ENCODE results near the gene RNASE9.

- TF ChIP-seq, protein P1, sequence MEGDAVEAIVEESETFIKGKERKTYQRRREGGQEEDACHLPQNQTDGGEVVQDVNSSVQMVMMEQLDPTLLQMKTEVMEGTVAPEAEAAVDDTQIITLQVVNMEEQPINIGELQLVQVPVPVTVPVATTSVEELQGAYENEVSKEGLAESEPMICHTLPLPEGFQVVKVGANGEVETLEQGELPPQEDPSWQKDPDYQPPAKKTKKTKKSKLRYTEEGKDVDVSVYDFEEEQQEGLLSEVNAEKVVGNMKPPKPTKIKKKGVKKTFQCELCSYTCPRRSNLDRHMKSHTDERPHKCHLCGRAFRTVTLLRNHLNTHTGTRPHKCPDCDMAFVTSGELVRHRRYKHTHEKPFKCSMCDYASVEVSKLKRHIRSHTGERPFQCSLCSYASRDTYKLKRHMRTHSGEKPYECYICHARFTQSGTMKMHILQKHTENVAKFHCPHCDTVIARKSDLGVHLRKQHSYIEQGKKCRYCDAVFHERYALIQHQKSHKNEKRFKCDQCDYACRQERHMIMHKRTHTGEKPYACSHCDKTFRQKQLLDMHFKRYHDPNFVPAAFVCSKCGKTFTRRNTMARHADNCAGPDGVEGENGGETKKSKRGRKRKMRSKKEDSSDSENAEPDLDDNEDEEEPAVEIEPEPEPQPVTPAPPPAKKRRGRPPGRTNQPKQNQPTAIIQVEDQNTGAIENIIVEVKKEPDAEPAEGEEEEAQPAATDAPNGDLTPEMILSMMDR (conservative IDR thresholded peaks at IDR 0.05; ENCODE audit: low read depth, low read length), result no peak
- no peak for TF ChIP-seq RAD21 (IDR thresholded peaks at IDR 0.05; ENCODE audit: low read length)
- TF ChIP-seq ELK1 (IDR thresholded peaks at IDR 0.05; ENCODE audit: borderline replicate concordance, low read depth, low read length), result no peak
Measured at GRCh38 chr14:20556500-20557211, 4.2 kb downstream of the RNASE9 start.
